Measurements from ENCODE around the gene FBXW2.

FBXW2 gene

DNA sequence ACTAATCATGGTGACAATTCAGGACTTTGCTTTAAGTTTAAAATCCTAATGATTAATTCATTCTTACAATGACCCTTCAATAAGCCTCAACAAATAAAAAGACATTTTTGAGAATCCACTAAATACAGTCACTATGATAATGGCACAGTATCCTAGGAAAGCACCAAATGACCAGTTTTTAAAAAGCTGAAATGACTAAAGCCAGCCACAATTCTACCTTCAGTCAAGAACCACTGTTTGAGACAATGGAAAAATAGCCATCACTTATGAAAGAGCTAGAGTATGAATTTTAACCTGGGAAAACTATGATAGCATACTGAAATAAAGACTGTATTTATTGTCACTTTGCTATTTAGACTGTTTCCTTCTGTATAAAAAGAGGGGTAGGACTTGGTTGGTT, 14.0 kb downstream of the FBXW2 start:
- TF ChIP-seq, protein P1, sequence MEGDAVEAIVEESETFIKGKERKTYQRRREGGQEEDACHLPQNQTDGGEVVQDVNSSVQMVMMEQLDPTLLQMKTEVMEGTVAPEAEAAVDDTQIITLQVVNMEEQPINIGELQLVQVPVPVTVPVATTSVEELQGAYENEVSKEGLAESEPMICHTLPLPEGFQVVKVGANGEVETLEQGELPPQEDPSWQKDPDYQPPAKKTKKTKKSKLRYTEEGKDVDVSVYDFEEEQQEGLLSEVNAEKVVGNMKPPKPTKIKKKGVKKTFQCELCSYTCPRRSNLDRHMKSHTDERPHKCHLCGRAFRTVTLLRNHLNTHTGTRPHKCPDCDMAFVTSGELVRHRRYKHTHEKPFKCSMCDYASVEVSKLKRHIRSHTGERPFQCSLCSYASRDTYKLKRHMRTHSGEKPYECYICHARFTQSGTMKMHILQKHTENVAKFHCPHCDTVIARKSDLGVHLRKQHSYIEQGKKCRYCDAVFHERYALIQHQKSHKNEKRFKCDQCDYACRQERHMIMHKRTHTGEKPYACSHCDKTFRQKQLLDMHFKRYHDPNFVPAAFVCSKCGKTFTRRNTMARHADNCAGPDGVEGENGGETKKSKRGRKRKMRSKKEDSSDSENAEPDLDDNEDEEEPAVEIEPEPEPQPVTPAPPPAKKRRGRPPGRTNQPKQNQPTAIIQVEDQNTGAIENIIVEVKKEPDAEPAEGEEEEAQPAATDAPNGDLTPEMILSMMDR (conservative IDR thresholded peaks at IDR 0.05; ENCODE audit: low read depth, low read length) = no peak
- Histone ChIP-seq H2AFZ (ENCODE audit: low read depth) (no peak overlapping the region), H3K36me3 (ENCODE audit: insufficient read depth) (no peaks in the 10 kb centered on the region), H4K20me1 (ENCODE audit: insufficient read depth) (no peaks in the 10 kb centered on the region), H3K79me2 (ENCODE audit: insufficient read depth, low read depth) (peaks cover 8% of the 10 kb centered on the region; the same call in 1 of the 2 replicates), H3K27ac (no peak overlapping the region), H3K4me1 (ENCODE audit: low read depth, poor library complexity, severe bottlenecking) (no peaks in the 10 kb centered on the region), H3K9ac (no peak overlapping the region), H3K4me2 (no peak overlapping the region), H3K27me3 (ENCODE audit: insufficient read depth, low read depth) (no peaks in the 10 kb centered on the region), H3K4me3 (IDR thresholded peaks at IDR 0.05; ENCODE audit: insufficient read depth, low read depth, low read length) (no peak overlapping the region)

- Histone ChIP-seq H3K36me3 (ENCODE audit: insufficient read depth) (no peaks in the 10 kb centered on the region), H3K27me3 (ENCODE audit: insufficient read depth, low read depth) (no peaks in the 10 kb centered on the region), H3K79me2 (ENCODE audit: insufficient read depth, low read depth) (peaks cover 8% of the 10 kb centered on the region; the same call in 1 of the 2 replicates), H3K27ac (no peak overlapping the region), H4K20me1 (ENCODE audit: insufficient read depth) (no peaks in the 10 kb centered on the region), H2AFZ (ENCODE audit: low read depth) (no peak overlapping the region), H3K4me2 (no peak overlapping the region), H3K4me1 (ENCODE audit: low read depth, poor library complexity, severe bottlenecking) (no peaks in the 10 kb centered on the region), H3K9ac (no peak overlapping the region), H3K4me3 (IDR thresholded peaks at IDR 0.05; ENCODE audit: insufficient read depth, low read depth, low read length) (no peak overlapping the region)
- TF ChIP-seq, protein P1 (conservative IDR thresholded peaks at IDR 0.05; ENCODE audit: low read depth, low read length) = no peak
These were observed 14.5 kb downstream of the FBXW2 start for GRCh38 chr9:120778758-120779157.

DNA sequence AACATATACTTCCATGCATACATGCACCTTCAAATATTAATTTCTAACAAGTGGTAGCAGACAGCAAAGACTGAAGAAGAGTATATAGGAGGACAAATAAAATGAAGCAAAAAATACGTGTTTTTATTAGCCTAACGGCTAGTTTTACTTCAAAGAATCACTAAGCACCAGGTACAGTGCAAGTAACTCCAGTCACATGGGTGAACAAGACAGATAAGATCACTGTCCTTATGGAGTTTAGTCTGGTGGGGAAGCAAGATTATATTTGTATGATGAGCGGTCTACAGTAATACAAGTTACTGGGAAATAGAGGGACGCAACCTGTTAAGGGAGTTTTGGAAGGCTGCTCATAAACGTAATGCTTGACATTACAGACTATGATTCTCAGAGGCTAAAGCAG, 16.0 kb downstream of the FBXW2 start:
- Histone ChIP-seq H3K4me1 (ENCODE audit: low read depth, poor library complexity, severe bottlenecking) (no peaks in the 10 kb centered on the region), H3K36me3 (ENCODE audit: insufficient read depth) (no peaks in the 10 kb centered on the region), H3K9ac (no peak overlapping the region), H3K79me2 (ENCODE audit: insufficient read depth, low read depth) (0 out of 2 replicates have a peak, but pooled peaks cover 7% of the 10 kb centered on the region), H4K20me1 (ENCODE audit: insufficient read depth) (no peaks in the 10 kb centered on the region), H3K4me2 (no peak overlapping the region), H3K4me3 (IDR thresholded peaks at IDR 0.05; ENCODE audit: insufficient read depth, low read depth, low read length) (no peak overlapping the region), H3K27me3 (ENCODE audit: insufficient read depth, low read depth) (no peaks in the 10 kb centered on the region), H3K27ac (no peak overlapping the region), H2AFZ (ENCODE audit: low read depth) (no peak overlapping the region)
- TF ChIP-seq, protein P1 (conservative IDR thresholded peaks at IDR 0.05; ENCODE audit: low read depth, low read length) = no peak

GRCh38 chr9:120776788-120777187, 16.4 kb downstream of the FBXW2 start:
- 0 out of 2 replicates have a peak, but pooled peaks cover 3% of the 10 kb centered on the region for H3K79me2 ChIP-seq (ENCODE audit: insufficient read depth, low read depth)
- no peak overlapping the region for H2AFZ ChIP-seq (ENCODE audit: low read depth)
- no peaks in the 10 kb centered on the region for H3K27me3 ChIP-seq (ENCODE audit: insufficient read depth, low read depth)
- H4K20me1 ChIP-seq (ENCODE audit: insufficient read depth) = no peaks in the 10 kb centered on the region
- H3K4me1 ChIP-seq (ENCODE audit: low read depth, poor library complexity, severe bottlenecking) = no peaks in the 10 kb centered on the region
- no peaks in the 10 kb centered on the region for H3K36me3 ChIP-seq (ENCODE audit: insufficient read depth)
- no peak overlapping the region for H3K9ac ChIP-seq
- TF ChIP-seq, protein P1 (conservative IDR thresholded peaks at IDR 0.05; ENCODE audit: low read depth, low read length) = no peak
- no peak overlapping the region for H3K4me3 ChIP-seq (IDR thresholded peaks at IDR 0.05; ENCODE audit: insufficient read depth, low read depth, low read length)
- H3K4me2 ChIP-seq = no peak overlapping the region
- no peak overlapping the region for H3K27ac ChIP-seq
